HepG2 (cell line): Measurements from ENCODE around the gene VPS37D.

Experiments used
- EP300 ChIP-seq, 3 experiments: sonication (generic) in 1 of 3; formaldehyde crosslinking in 1 of 3; IDR thresholded peaks; 2 replicates each; pipeline versions ENCODE4 v1.5.1 to v1.6.1; 2011 to 2020; ENCODE audit warnings: low read depth in 2 of 3, low read length in 2 of 3, borderline replicate concordance in 1 of 3, improper control_type of control experiment in 1 of 3, mild to moderate bottlenecking in 1 of 3, missing genetic modification reagents in 1 of 3, moderate library complexity in 1 of 3
- LCORL ChIP-seq, 2 experiments: fragments of 450-650 bp in 1 of 2; sonication (generic) in 1 of 2; formaldehyde crosslinking in 1 of 2; IDR thresholded peaks; 2 replicates each; pipeline versions ENCODE4 v1.5.0 to v1.6.1; 2017 to 2020; ENCODE audit warnings: antibody characterized with exemption in 1 of 2, missing genetic modification reagents in 1 of 2
- RAD21 ChIP-seq: fragments of 450-650 bp; formaldehyde crosslinking; IDR thresholded peaks from 2 replicates; pipeline ENCODE4 v1.5.0; 2020; ENCODE audit warnings: mild to moderate bottlenecking
- ZNF7 ChIP-seq: IDR thresholded peaks from 2 replicates; pipeline ENCODE4 v1.6.1; 2016; ENCODE audit warnings: missing biosample characterization, missing genetic modification reagents

DNA sequence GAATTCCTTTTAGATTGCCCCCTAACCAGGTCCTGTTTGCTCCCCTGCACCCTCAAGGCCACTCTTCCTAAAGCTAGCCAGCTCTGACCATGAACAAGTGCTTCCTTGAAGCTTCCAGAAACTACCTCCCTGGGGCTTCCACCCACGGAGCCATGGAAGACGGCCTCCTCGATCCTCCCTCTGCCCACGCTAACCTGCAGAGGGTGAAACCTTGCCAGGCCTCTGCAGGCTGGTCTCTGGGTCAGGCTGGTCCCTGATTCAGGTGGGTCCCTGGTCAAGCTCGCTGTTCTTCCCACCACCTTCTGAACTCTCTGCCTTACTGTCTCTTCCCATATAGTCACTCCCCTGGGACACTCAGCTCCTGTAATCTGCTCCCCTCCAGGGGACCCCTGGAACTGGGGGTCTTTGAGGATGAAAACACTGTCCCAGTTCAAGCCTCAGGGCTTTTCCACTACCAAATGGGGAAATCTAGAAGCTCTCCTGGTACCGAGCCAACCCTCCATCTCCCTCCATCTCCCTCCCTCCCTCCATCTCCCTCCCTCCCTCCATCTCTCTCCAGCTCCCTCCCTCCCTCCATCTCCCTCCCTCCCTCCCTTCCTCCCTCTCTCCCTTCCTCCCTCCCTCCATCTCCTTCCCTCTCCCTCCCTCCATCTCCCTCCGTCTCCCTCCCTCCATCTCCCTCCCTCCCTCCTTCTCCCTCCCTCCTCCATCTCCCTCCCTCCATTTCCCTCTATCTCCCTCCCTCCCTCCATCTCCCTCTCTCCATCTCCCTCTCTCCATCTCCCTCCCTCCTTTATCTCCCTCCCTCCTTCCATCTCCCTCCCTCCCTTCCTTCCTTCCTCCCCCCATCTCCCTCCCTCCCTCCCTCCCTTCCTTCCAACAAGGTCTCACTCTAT lies 46.2 kb upstream of the VPS37D start:
- TF ChIP-seq EP300 (IDR thresholded peaks at IDR 0.05; ENCODE audit: low read depth in 2 of 2, low read length in 2 of 2) (no peak), EP300 (CRISPR knock-in tag; IDR thresholded peaks at IDR 0.05; ENCODE audit: borderline replicate concordance) (no peak), ZNF7 (CRISPR knock-in tag) (no peak), LCORL (IDR thresholded peaks at IDR 0.05) (no peak), LCORL (CRISPR knock-in tag; IDR thresholded peaks at IDR 0.05) (no peak), RAD21 (no peak)
